Activated T-helper 1 cell treated with Interleukin-2 at 50 U/mL for 16 hours (primary cell): ENCODE data around the gene TNNI3K.

ENCODE experiments used
- DNase-seq: peaks from one replicate; pipeline ENCODE4 v3.0.0-alpha.2; 2020; ENCODE audit warnings: low read depth

The TNNI3K gene

DNA sequence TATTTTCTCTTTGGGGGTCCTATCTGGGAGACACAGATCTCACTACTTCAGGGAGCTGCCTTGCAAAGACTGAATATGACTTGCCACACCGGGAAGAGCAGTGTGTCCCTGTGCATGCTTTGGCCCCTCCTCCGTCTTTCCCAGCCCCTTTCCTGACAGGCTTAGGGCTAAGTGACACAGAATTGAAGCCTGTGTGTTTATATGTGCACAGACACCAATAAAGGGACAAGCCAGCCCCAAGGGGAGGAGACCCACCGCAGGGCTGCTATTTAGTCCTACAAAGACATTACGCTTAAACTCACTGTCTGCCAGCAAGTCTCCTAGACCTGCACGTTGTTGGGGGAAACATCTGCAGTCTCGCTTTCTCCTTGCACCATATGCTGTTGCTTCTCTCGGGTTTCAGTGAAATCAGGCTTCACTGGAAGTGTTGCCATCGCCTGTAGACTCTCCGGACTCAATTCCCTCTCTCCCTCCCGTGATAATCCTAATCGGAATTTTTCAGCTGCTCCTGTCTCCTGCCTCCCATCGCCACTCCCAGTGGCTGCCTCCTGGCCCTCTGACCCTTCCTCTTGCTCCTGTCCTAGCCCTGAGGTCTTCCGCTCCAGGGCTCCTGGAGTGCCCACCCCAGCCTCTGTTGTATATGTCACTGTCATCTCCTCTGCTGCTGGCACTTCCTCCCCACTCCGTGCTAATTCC, 335.8 kb downstream of the TNNI3K start:
- no peak for DNase-seq

DNA sequence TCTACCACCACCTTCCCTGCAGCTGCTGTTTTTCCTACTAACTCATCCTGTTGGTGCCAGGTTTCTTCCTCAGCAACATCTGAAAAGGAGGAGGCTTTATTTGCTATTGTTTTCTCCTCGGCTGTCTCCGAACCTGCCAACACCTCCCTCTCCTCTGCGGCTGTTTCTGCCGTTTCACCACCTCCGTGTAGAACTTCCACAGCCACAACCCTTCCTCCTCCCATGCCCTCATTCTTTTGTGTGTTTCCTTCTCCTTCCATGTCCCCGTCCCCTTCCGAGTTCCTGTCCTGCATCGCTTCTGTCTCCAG, 336.3 kb downstream of the TNNI3K start:
- DNase-seq, result no peak

DNA sequence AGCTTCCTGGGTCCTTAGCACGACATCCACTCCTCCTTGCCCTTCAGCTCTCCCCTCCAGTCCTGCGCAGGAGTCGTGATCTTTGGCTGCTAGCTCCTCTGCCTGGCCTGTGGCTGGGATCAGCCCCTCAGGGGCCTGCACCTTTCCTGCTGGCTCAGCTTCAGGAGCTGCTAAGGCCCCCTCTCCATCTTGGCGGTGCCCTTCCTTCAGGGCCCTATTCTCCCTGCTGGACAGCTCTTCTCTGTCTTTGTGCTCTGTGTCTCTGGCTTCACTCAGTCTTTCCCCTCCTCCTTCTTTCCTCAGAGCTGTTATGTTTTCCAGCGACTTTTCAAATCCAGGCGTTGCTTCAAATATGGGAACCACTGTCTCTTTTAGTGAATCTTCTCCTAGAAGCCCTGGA, 336.7 kb downstream of the TNNI3K start:
- DNase-seq, result no peak

DNA sequence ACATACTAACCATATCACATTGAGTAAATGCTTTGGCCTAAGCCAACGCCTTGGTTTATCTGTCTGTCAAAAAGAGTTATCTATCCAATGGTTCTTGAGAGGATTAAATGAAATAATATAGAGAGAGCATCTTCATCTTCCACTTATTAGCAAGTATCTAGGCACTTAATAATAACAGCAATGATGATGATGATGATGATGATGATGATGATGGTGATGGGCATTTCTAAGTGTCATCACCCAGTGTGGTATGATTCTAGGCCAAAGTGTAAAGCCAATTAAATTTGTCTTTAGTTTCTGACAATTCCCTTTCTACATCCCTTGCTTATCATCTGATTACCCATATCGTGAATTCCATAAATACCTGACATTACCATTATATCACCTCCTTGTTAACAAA, 342.9 kb downstream of the TNNI3K start:
- DNase-seq, result no peak

DNA sequence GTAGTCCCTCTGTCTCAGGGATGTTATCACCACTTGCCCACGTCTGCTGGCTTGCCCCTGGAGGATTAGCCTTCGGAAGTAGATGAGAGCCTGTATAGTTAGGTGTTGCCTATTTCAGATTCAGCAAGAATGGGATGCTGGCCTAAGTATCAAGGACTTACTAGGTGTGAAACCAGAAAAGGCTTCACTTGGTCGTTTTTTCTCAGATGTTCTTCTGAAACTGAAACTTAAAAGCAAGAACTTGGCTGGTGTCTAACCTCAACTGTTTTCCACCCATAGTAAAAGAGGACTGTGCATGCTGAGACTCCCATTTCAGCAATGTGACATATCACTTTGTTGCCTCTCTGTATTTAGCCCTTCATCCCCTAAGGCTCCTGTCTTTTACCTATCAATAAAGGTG, 344.2 kb downstream of the TNNI3K start:
- no peak for DNase-seq

DNA sequence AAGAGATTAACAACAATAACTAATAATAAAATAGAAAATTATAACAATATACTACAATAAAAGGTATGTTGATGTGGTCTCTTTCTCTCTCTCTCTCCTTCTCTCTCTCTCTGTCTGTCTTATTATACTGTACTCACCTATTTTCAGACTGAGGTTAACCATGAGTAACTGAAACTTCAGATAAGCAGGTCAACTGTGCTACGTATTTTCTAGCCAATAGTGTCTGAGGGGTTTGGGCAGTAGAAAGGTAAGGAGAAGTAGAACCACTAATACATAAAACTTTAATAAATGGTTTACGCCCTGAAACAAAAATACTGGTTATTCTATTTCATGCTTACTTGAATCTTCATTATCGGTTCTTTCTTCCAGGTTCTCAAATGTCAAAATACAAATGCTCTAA, 348.2 kb downstream of the TNNI3K start:
- DNase-seq, result no peak

- no peak for DNase-seq
Observed at GRCh38 chr1:74584185-74584584, 349.0 kb downstream of the TNNI3K start.

DNA sequence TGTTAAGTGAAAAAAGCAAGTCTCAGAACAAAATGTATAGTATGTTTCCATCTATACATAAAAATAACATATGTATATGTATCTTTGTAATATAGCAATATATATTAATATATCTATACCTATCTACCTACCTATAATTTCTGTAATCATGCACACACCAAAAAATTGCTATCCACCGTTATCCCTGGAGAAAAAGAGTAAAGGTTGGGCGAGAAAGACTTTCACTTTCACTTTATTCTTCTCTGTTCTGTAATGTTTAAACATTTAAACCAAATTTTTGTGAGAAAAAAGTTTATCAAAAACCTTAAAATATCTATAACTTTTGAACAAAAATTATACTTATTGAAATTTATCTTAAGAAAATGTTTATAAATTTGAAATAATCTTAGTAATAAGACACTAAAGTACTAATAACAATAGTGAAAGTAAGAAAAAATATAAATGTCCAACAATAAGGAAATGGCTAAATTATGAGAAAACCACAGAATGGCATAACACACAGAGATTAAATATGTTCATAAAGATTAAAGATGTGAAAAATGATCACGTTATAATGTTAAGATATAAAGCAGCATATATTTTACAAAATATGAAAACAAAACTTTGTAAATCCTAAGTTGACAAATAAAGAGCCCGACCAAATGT, 351.2 kb downstream of the TNNI3K start:
- DNase-seq, result no peak

GRCh38 chr1:74587888-74588287, 352.7 kb downstream of the TNNI3K start:
- DNase-seq, result no peak

DNA sequence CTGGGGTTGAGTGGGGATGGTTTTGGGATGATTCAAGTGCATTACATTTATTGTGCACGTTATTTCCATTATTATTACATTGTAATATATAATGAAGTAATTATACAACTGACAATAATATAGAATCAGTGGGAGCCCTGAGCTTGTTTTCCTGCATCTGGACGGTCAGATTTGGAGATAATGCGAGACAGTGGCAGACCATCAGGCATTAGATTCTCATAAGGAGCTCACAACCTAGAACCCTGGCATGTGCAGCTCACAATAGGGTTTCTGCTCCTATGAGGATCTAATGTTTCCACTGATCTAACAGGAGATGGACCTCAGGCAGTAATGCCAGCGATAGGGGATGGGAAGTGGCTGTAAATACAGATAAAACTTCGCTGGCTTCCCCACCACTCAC, 355.1 kb downstream of the TNNI3K start:
- no peak for DNase-seq

DNA sequence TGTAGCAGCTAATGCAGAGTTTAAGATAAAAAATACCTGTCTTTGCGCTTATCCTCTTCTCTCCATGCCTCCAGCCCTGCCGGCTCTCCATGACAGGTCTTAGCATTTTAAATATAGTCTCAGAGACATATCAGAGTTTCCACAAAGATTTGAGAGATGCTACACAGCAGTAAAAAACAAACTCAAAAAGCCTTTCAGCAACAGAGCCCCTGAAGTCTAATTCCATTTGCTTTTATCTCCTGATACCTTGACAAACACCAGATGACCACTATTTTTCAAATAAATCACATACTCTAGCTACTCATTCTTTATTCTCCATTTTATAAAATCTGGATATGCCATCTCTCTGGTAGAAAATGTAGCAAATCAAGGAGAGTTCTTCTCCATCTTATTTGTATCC, 356.8 kb downstream of the TNNI3K start:
- DNase-seq, result no peak

DNA sequence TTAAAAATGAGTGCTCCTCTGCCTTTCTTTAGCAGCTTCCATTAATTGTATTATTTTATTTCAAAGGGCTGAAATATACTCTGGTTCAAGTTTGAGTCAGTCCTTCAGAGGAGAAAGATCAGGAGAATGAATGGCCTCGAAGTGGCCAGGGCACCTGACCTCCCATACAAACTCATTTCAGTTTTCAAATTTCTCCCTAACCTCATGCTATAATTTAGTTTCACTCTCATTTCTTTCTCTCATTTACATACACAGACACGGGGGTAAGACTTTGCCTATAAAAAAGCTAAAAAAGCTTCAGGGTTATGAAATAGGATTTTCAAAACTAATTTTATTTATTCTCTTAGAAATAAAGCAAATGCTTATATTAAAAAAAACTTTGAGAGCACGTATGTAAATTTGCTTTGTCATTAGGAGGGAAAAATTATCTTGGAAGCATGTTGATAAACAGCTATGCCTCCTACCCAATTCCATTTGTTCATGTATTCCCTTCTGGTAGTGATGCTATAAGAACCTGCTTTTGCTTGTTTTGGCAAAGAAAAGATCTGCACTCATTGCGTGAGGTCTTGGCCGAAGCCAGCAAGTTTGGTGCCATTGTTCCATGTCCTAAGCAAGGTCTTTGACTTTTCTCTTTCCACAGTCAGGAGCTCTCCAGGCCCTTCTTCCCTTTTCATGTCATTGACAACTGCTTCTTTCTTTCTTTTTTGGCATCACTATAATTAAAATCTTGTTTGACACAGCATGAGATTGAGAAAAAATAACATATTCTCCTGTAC, 357.6 kb downstream of the TNNI3K start:
- no peak for DNase-seq
